ENCODE measurements around the gene KLHDC7A. TPM values are rescaled to one million over a fixed set of nuclear protein-coding genes. Genes with fewer than 3 reads are reported as not detected.
A peak's percentile ranks its signal among the peaks of the same experiment; 100 is the strongest.
"Not testable (repeated sequence)": the region's sequence is repeated elsewhere in the genome, so short reads cannot be mapped to it uniquely, and the experiment has no call there.

Gene KLHDC7A
- total RNA-seq, 2 donors from 2014 or later: 0.34 to 0.36 TPM

GRCh38 chr1:18458133-18459092 is 22.3 kb upstream of the KLHDC7A start:
- Histone ChIP-seq H3K4me1 (replicated peaks) (no peaks in the 10 kb centered on the region), H3K36me3 (no peaks in the 10 kb centered on the region), H3K27me3 (replicated peaks; ENCODE audit: insufficient read depth) (no peaks in the 10 kb centered on the region), H3K4me3 (no peak overlapping the region), H3K27ac (no peak overlapping the region), H3K9me3 (no peaks in the 10 kb centered on the region)
- no peak for DNase-seq (ENCODE audit: low spot score)
- WGBS: 70% methylated on average over 15 of the region's 15 CpGs
- intact Hi-C loops (cut with DNase I): no loop called here
- TF ChIP-seq POLR2AphosphoS5 (IDR thresholded peaks at IDR 0.05) (no peak), CTCF (IDR thresholded peaks at IDR 0.05) (no peak), POLR2A (IDR thresholded peaks at IDR 0.05) (no peak)

- TF ChIP-seq CTCF (IDR thresholded peaks at IDR 0.05) (no peak), POLR2A (IDR thresholded peaks at IDR 0.05) (no peak), POLR2AphosphoS5 (IDR thresholded peaks at IDR 0.05) (no peak)
- 80% methylated on average over 10 of the region's 10 CpGs for WGBS
Observed at GRCh38 chr1:18461656-18462055, 19.1 kb upstream of the KLHDC7A start.

GRCh38 chr1:18462517-18462916 is 18.2 kb upstream of the KLHDC7A start:
- H3K27ac ChIP-seq: peak overlapping the region in 1 of 2 donors; percentile 22
- intact Hi-C loops (cut with DNase I); H3K9me3 ChIP-seq; DNase-seq (ENCODE audit: low spot score); H3K4me1 ChIP-seq (replicated peaks); H3K36me3 ChIP-seq; H3K27me3 ChIP-seq (replicated peaks; ENCODE audit: insufficient read depth); H3K4me3 ChIP-seq: not testable (repeated sequence)
- 73% methylated on average over 5 of the region's 5 CpGs for WGBS

More at GRCh38 chr1:18461656-18462055, 19.1 kb upstream of the KLHDC7A start:
- no peaks in the 10 kb centered on the region for H3K27me3 ChIP-seq (replicated peaks; ENCODE audit: insufficient read depth)
- no peaks in the 10 kb centered on the region for H3K9me3 ChIP-seq
- no peak overlapping the region for H3K4me3 ChIP-seq
- H3K36me3 ChIP-seq: no peaks in the 10 kb centered on the region
- H3K27ac ChIP-seq: no peak overlapping the region
- DNase-seq (ENCODE audit: low spot score): no peak
- intact Hi-C loops (cut with DNase I): no loop called here
- no peaks in the 10 kb centered on the region for H3K4me1 ChIP-seq (replicated peaks)

- Histone ChIP-seq H3K36me3 (no peaks in the 10 kb centered on the region), H3K4me1 (replicated peaks) (no peaks in the 10 kb centered on the region), H3K27me3 (replicated peaks; ENCODE audit: insufficient read depth) (no peaks in the 10 kb centered on the region), H3K27ac (peak overlapping the region in 1 of 2 donors; percentile 86), H3K9me3 (no peaks in the 10 kb centered on the region), H3K4me3 (no peak overlapping the region)
- TF ChIP-seq POLR2A (IDR thresholded peaks at IDR 0.05) (no peak), POLR2AphosphoS5 (IDR thresholded peaks at IDR 0.05) (no peak), CTCF (IDR thresholded peaks at IDR 0.05) (no peak)
- DNase-seq (ENCODE audit: low spot score): no peak
- WGBS: 71% methylated on average over 8 of the region's 8 CpGs
- intact Hi-C loops (cut with DNase I): no loop called here
Observed at GRCh38 chr1:18463063-18463462, 17.7 kb upstream of the KLHDC7A start.

- Histone ChIP-seq H3K27me3 (replicated peaks; ENCODE audit: insufficient read depth) (no peaks in the 10 kb centered on the region), H3K27ac (peak overlapping the region; percentile 68 to 86), H3K4me3 (no peak overlapping the region), H3K4me1 (replicated peaks) (no peaks in the 10 kb centered on the region), H3K9me3 (no peaks in the 10 kb centered on the region), H3K36me3 (no peaks in the 10 kb centered on the region)
- no peak for TF ChIP-seq POLR2A (IDR thresholded peaks at IDR 0.05)
- peak; percentile 79 for TF ChIP-seq POLR2AphosphoS5 (IDR thresholded peaks at IDR 0.05)
- WGBS: 81% methylated on average over 6 of the region's 6 CpGs
- DNase-seq (ENCODE audit: low spot score): peak; percentile 76
- intact Hi-C loops (cut with DNase I): no loop called here
Observed at GRCh38 chr1:18463984-18464664, 16.6 kb upstream of the KLHDC7A start.
